Measurements from ENCODE around the gene TARS2.

TARS2 gene

GRCh38 chr1:150486966-150487762 is at the start of gene TARS2:
Gene TARS2 (plus strand): TSS chr1:150487419. CDS start chr1:150487451, 32 bp downstream.
- FAIRE-seq (peak; percentile 9), DNase-seq (ENCODE audit: low spot score) (peak; percentile 96)

- no peak for FAIRE-seq
- no peak for DNase-seq (ENCODE audit: low spot score)
Observed at GRCh38 chr1:150441121-150441520, 46.1 kb upstream of the TARS2 start.

- FAIRE-seq (no peak), DNase-seq (ENCODE audit: low spot score) (no peak)
Observed at GRCh38 chr1:150444232-150444631, 43.0 kb upstream of the TARS2 start.

- DNase-seq (ENCODE audit: low spot score), result no peak
- no peak for FAIRE-seq
Observed at GRCh38 chr1:150456146-150456647, 31.0 kb upstream of the TARS2 start.

- peak; percentile 73 for DNase-seq (ENCODE audit: low spot score)
- FAIRE-seq, result no peak
Observed at GRCh38 chr1:150464422-150464826, 22.8 kb upstream of the TARS2 start.

GRCh38 chr1:150466964-150467363 is 20.3 kb upstream of the TARS2 start:
- no peak for FAIRE-seq

GRCh38 chr1:150469291-150469690 is 17.9 kb upstream of the TARS2 start:
- DNase-seq (ENCODE audit: low spot score), result no peak
- FAIRE-seq, result no peak

More at GRCh38 chr1:150466964-150467363, 20.3 kb upstream of the TARS2 start:
- no peak for DNase-seq (ENCODE audit: low spot score)

- no peak for FAIRE-seq
Observed at GRCh38 chr1:150472601-150473200, 14.5 kb upstream of the TARS2 start.

GRCh38 chr1:150473659-150474058 is 13.6 kb upstream of the TARS2 start:
- no peak for FAIRE-seq
- DNase-seq (ENCODE audit: low spot score), result no peak

More at GRCh38 chr1:150472601-150473200, 14.5 kb upstream of the TARS2 start:
- DNase-seq (ENCODE audit: low spot score), result no peak

- FAIRE-seq, result no peak
Observed at GRCh38 chr1:150474869-150475268, 12.3 kb upstream of the TARS2 start.

GRCh38 chr1:150476754-150477153 is 10.5 kb upstream of the TARS2 start:
- DNase-seq (ENCODE audit: low spot score) (no peak), FAIRE-seq (no peak)

More at GRCh38 chr1:150474869-150475268, 12.3 kb upstream of the TARS2 start:
- no peak for DNase-seq (ENCODE audit: low spot score)

- DNase-seq (ENCODE audit: low spot score), result no peak
- FAIRE-seq, result no peak
Observed at GRCh38 chr1:150477320-150477719, 9.9 kb upstream of the TARS2 start.

- no peak for FAIRE-seq
- no peak for DNase-seq (ENCODE audit: low spot score)
Observed at GRCh38 chr1:150477733-150478132, 9.5 kb upstream of the TARS2 start.

- DNase-seq (ENCODE audit: low spot score) (no peak), FAIRE-seq (no peak)
Observed at GRCh38 chr1:150479370-150479769, 7.8 kb upstream of the TARS2 start.

GRCh38 chr1:150479927-150480352 is 7.3 kb upstream of the TARS2 start:
- no peak for DNase-seq (ENCODE audit: low spot score)
- FAIRE-seq, result no peak

GRCh38 chr1:150484431-150484830 is 2.8 kb upstream of the TARS2 start:
- FAIRE-seq, result no peak
- DNase-seq (ENCODE audit: low spot score), result no peak

- no peak for DNase-seq (ENCODE audit: low spot score)
- FAIRE-seq, result no peak
Observed at GRCh38 chr1:150484861-150485260, 2.4 kb upstream of the TARS2 start.

GRCh38 chr1:150487763-150488115 is 520 bp downstream of the TARS2 start:
- FAIRE-seq, result no peak
- no peak for DNase-seq (ENCODE audit: low spot score)

GRCh38 chr1:150493175-150493574 is 6.0 kb downstream of the TARS2 start:
- FAIRE-seq (no peak), DNase-seq (ENCODE audit: low spot score) (no peak)

GRCh38 chr1:150498342-150498741 is 11.1 kb downstream of the TARS2 start:
- FAIRE-seq, result no peak
- DNase-seq (ENCODE audit: low spot score), result no peak

GRCh38 chr1:150505431-150505830 is 18.2 kb downstream of the TARS2 start:
- DNase-seq (ENCODE audit: low spot score), result no peak
- no peak for FAIRE-seq
